Activated CD8-positive, alpha-beta T cell treated with anti-CD3 and anti-CD28 coated beads for 36 hours (primary cell): ENCODE results near the gene SLC26A6. TPM values are rescaled to one million over a fixed set of nuclear protein-coding genes. Genes with fewer than 3 reads are reported as not detected.

ENCODE experiments used
- ATAC-seq: fragments of 200-7000 bp; cut with Tn5 transposase; one replicate; pipeline ENCODE4 v1.10.0; 2021; ENCODE audit warnings: mild to moderate bottlenecking, moderate library complexity
- CTCF ChIA-PET: fragments of 350-600 bp; sonication (Branson Sonifier 250); formaldehyde crosslinking; loops from one replicate; lab custom pipeline; 2021; ENCODE audit warnings: antibody characterized with exemption; lab: Charles Lee
- POLR2A ChIA-PET: fragments of 350-600 bp; sonication (Branson Sonifier 250); formaldehyde crosslinking; loops from one replicate; lab custom pipeline; 2021; ENCODE audit warnings: antibody characterized with exemption; lab: Charles Lee
- DNase-seq: peaks from one replicate; pipeline ENCODE4 v3.0.0-alpha.2; 2020
- H3K27ac Mint-ChIP-seq: one replicate; pipeline ENCODE4 v1.8.0; 2021; ENCODE audit warnings: mild to moderate bottlenecking, mixed read lengths
- H3K27me3 Mint-ChIP-seq: one replicate; pipeline ENCODE4 v1.8.0; 2021; ENCODE audit warnings: mixed read lengths
- H3K36me3 Mint-ChIP-seq: one replicate; pipeline ENCODE4 v1.8.0; 2021; ENCODE audit warnings: low read depth, mixed read lengths
- H3K4me1 Mint-ChIP-seq: one replicate; pipeline ENCODE4 v1.8.0; 2021; ENCODE audit warnings: low read depth, mixed read lengths
- H3K4me3 Mint-ChIP-seq: one replicate; pipeline ENCODE4 v1.8.0; 2021; ENCODE audit warnings: mild to moderate bottlenecking, moderate library complexity, mixed read lengths
- H3K9me3 Mint-ChIP-seq: one replicate; pipeline ENCODE4 v1.8.0; 2021; ENCODE audit warnings: mixed read lengths
- intact Hi-C: fragments of 100-400 bp; cut with micrococcal nuclease; formaldehyde crosslinking; loops from one replicate; pipeline ENCODE4 v1.10.0; 2022
- total RNA-seq, 2 experiments: library from RNA; stranded (reverse); gene quantifications; one replicate each; pipeline ENCODE4 v1.2.3, GENCODE V29; 2021
- TF ChIP-seq, protein P1 (sequence below): fragments of 200-600 bp; IDR thresholded peaks from one replicate; pipeline ENCODE4 v1.8.0; 2022; ENCODE audit warnings: antibody characterized with exemption, mild to moderate bottlenecking

The SLC26A6 gene
- total RNA-seq, 2 experiments from 2014 or later, result 41.3 to 45.0 TPM

DNA sequence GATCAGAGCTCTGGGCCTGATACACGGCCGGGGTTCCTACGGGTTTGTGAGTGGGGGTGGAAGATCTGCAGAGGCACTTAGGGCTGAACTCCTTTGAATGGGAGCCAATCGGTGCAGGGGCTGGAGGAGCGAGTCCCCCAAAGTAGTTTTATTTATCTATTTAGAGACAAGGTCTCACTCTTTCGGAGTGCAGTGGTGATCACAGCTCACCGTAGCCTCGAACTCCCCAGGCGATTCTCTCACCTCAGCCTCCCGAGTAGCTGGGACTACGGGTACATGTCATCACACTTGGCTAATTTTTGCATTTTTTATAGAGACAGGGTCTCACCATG is 29.0 kb upstream of the SLC26A6 start:
- TF ChIP-seq, protein P1, sequence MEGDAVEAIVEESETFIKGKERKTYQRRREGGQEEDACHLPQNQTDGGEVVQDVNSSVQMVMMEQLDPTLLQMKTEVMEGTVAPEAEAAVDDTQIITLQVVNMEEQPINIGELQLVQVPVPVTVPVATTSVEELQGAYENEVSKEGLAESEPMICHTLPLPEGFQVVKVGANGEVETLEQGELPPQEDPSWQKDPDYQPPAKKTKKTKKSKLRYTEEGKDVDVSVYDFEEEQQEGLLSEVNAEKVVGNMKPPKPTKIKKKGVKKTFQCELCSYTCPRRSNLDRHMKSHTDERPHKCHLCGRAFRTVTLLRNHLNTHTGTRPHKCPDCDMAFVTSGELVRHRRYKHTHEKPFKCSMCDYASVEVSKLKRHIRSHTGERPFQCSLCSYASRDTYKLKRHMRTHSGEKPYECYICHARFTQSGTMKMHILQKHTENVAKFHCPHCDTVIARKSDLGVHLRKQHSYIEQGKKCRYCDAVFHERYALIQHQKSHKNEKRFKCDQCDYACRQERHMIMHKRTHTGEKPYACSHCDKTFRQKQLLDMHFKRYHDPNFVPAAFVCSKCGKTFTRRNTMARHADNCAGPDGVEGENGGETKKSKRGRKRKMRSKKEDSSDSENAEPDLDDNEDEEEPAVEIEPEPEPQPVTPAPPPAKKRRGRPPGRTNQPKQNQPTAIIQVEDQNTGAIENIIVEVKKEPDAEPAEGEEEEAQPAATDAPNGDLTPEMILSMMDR, result peak; percentile 63
- ChIA-PET POLR2A (interaction anchor here (0.6 to 4.9 kb wide), 9 partner anchors 9 to 430 kb away, joined by 3 to 26 read pairs (median 3); no protein-coding TSS in a partner anchor), CTCF (interaction anchor here (0.6 to 1.8 kb wide), 10 partner anchors 9 to 326 kb away, joined by 3 to 5 read pairs (median 4); partner anchors contain the start of gene P4HTM)
- ATAC-seq (no peak), DNase-seq (no peak)
- Mint-ChIP-seq H3K4me3 (peak overlapping the region; percentile 82), H3K27ac (no peak overlapping the region), H3K4me1 (peaks cover 17% of the 10 kb centered on the region), H3K9me3 (no peaks in the 10 kb centered on the region), H3K36me3 (peaks cover 14% of the 10 kb centered on the region), H3K27me3 (peaks cover 21% of the 10 kb centered on the region)
- intact Hi-C loops, result no loop called here

- DNase-seq (peak; percentile 97), ATAC-seq (peak; percentile 87)
- peak overlapping the region; percentile 85 for H3K27ac Mint-ChIP-seq
- H3K9me3 Mint-ChIP-seq, result no peaks in the 10 kb centered on the region
- peaks cover 17% of the 10 kb centered on the region for H3K4me1 Mint-ChIP-seq
- H3K4me3 Mint-ChIP-seq, result peak overlapping the region; percentile 82
- ChIA-PET POLR2A (interaction anchor here (0.5 to 4.9 kb wide), 15 partner anchors 9 to 227 kb away, joined by 3 to 26 read pairs (median 3); partner anchors contain the start of genes ATRIP and SLC26A6), CTCF (interaction anchor here (0.6 to 1.8 kb wide), 11 partner anchors 9 to 326 kb away, joined by 3 to 5 read pairs (median 4); partner anchors contain the start of gene P4HTM)
- TF ChIP-seq, protein P1, result peak; percentile 88
- H3K36me3 Mint-ChIP-seq, result peaks cover 14% of the 10 kb centered on the region
- H3K27me3 Mint-ChIP-seq, result peaks cover 21% of the 10 kb centered on the region
- intact Hi-C loops, result no loop called here
Observed at GRCh38 chr3:48663489-48664312, 28.4 kb upstream of the SLC26A6 start.

GRCh38 chr3:48662753-48663488 is 27.7 kb upstream of the SLC26A6 start, which contains the start of gene CELSR3:
Gene CELSR3, minus strand, starts transcription at chr3:48662886. Its CDS starts 252 bp downstream, at chr3:48662634.
- H3K27me3 Mint-ChIP-seq, result peaks cover 22% of the 10 kb centered on the region
- no peaks in the 10 kb centered on the region for H3K9me3 Mint-ChIP-seq
- H3K4me1 Mint-ChIP-seq, result peaks cover 17% of the 10 kb centered on the region
- ChIA-PET POLR2A (interaction anchor here (0.8 to 4.9 kb wide), 14 partner anchors 8 to 256 kb away, joined by 3 to 26 read pairs (median 4); partner anchors contain the start of genes ARIH2, ATRIP and SLC26A6), CTCF (interaction anchor here (0.6 to 1.8 kb wide), 9 partner anchors 12 to 297 kb away, joined by 3 to 5 read pairs (median 4); partner anchors contain the start of gene SLC26A6)
- ATAC-seq (peak; percentile 24), DNase-seq (peak; percentile 74)
- peak within 1 kb of the TSS; percentile 82 for H3K4me3 Mint-ChIP-seq
- H3K27ac Mint-ChIP-seq, result peak within 1 kb of the TSS; percentile 85
- intact Hi-C loops, result no loop called here
- H3K36me3 Mint-ChIP-seq, result peaks cover 14% of the 10 kb centered on the region
- TF ChIP-seq, protein P1, result no peak

- TF ChIP-seq, protein P1, result no peak
- peaks cover 18% of the 10 kb centered on the region for H3K4me1 Mint-ChIP-seq
- intact Hi-C loops, result no loop called here
- DNase-seq (no peak), ATAC-seq (no peak)
- H3K9me3 Mint-ChIP-seq, result no peaks in the 10 kb centered on the region
- peaks cover 14% of the 10 kb centered on the region for H3K36me3 Mint-ChIP-seq
- H3K27ac Mint-ChIP-seq, result no peak overlapping the region
- H3K27me3 Mint-ChIP-seq, result peaks cover 23% of the 10 kb centered on the region
- ChIA-PET CTCF (interaction anchor here (0.6 to 1.8 kb wide), 8 partner anchors 14 to 474 kb away, joined by 3 to 5 read pairs (median 4); partner anchors contain the start of genes CDC25A and SLC26A6), POLR2A (interaction anchor here (0.9 to 4.9 kb wide), 14 partner anchors 9 to 257 kb away, joined by 3 to 26 read pairs (median 3); partner anchors contain the start of genes ARIH2, ATRIP and SLC26A6)
- no peak overlapping the region for H3K4me3 Mint-ChIP-seq
Observed at GRCh38 chr3:48662145-48662752, 27.0 kb upstream of the SLC26A6 start.
